ENCODE results near the gene CHRM5.

GRCh38 chr15:34056911-34057310 lies 88.6 kb downstream of the CHRM5 start:
- TF ChIP-seq, protein P1, sequence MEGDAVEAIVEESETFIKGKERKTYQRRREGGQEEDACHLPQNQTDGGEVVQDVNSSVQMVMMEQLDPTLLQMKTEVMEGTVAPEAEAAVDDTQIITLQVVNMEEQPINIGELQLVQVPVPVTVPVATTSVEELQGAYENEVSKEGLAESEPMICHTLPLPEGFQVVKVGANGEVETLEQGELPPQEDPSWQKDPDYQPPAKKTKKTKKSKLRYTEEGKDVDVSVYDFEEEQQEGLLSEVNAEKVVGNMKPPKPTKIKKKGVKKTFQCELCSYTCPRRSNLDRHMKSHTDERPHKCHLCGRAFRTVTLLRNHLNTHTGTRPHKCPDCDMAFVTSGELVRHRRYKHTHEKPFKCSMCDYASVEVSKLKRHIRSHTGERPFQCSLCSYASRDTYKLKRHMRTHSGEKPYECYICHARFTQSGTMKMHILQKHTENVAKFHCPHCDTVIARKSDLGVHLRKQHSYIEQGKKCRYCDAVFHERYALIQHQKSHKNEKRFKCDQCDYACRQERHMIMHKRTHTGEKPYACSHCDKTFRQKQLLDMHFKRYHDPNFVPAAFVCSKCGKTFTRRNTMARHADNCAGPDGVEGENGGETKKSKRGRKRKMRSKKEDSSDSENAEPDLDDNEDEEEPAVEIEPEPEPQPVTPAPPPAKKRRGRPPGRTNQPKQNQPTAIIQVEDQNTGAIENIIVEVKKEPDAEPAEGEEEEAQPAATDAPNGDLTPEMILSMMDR (IDR thresholded peaks at IDR 0.05), result no peak
- no peak for TF ChIP-seq POLR2AphosphoS5 (IDR thresholded peaks at IDR 0.05)
- TF ChIP-seq POLR2A (IDR thresholded peaks at IDR 0.05), result no peak
